ENCODE measurements around the gene ANKRD10. TPM values are rescaled to one million over a fixed set of nuclear protein-coding genes. Genes with fewer than 3 reads are reported as not detected.

ANKRD10 gene
- total RNA-seq, 1 donor from 2014 or later: 112 TPM

GRCh38 chr13:110860983-110861382 is 53.9 kb downstream of the ANKRD10 start:
- TF ChIP-seq, protein P1, sequence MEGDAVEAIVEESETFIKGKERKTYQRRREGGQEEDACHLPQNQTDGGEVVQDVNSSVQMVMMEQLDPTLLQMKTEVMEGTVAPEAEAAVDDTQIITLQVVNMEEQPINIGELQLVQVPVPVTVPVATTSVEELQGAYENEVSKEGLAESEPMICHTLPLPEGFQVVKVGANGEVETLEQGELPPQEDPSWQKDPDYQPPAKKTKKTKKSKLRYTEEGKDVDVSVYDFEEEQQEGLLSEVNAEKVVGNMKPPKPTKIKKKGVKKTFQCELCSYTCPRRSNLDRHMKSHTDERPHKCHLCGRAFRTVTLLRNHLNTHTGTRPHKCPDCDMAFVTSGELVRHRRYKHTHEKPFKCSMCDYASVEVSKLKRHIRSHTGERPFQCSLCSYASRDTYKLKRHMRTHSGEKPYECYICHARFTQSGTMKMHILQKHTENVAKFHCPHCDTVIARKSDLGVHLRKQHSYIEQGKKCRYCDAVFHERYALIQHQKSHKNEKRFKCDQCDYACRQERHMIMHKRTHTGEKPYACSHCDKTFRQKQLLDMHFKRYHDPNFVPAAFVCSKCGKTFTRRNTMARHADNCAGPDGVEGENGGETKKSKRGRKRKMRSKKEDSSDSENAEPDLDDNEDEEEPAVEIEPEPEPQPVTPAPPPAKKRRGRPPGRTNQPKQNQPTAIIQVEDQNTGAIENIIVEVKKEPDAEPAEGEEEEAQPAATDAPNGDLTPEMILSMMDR (IDR thresholded peaks at IDR 0.05): no peak
- no peak overlapping the region for H3K27ac Mint-ChIP-seq (ENCODE audit: unreplicated experiment)
- DNase-seq (ENCODE audit: low spot score): no peak
- H3K27me3 Mint-ChIP-seq (ENCODE audit: low read depth): no peaks in the 10 kb centered on the region
- no peak overlapping the region for H3K4me3 Mint-ChIP-seq (ENCODE audit: unreplicated experiment)
- H3K36me3 Mint-ChIP-seq (ENCODE audit: low read depth): peaks cover 4% of the 10 kb centered on the region
- H3K4me1 Mint-ChIP-seq (ENCODE audit: low read depth): peaks cover 2% of the 10 kb centered on the region
- peaks cover 11% of the 10 kb centered on the region for H3K9me3 Mint-ChIP-seq (ENCODE audit: low read depth)

DNA sequence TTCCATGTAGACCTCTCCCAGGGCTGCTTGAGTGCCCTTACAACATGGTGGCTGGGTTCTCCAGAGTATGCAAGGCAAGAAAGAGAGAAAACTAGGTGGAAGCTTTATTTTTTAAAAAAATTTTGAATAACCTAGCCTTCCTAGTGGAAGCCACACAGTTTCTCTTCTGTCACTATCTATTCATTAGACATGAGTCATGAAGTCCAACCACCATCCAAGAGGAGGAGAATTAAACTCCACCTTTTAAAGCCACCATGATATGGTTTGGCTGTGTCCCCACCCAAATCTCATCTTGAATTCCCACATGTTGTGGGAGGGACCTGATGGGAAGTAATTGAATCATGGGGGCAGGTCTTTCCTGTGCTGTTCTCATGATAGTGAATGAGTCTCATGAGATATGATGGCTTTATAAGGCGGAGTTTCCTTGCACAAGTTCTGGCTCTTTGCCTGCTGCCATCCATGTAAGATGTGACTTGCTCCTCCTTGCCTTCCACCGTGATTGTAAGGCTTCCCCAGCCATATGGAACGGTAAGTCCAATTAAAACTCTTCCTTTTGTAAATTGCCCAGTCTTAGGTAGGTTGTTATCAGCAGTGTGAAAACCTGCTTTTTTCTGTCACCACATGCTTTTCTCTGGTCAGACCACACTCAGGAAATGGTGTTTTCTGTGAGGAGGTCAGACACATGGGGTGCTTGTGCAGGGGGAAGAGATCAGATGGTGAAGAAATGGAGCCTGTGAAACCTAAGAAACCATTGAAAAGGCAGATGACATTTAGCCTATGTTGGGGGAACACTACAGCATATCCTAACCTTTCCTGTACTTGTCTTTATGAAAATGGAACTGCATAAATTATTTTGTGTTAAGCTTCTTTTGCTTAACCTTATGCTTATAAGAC is 57.7 kb downstream of the ANKRD10 start:
- H3K27ac Mint-ChIP-seq (ENCODE audit: unreplicated experiment): no peak overlapping the region
- peaks cover 11% of the 10 kb centered on the region for H3K9me3 Mint-ChIP-seq (ENCODE audit: low read depth)
- peaks cover 4% of the 10 kb centered on the region for H3K36me3 Mint-ChIP-seq (ENCODE audit: low read depth)
- TF ChIP-seq, protein P1 (IDR thresholded peaks at IDR 0.05): no peak
- H3K4me1 Mint-ChIP-seq (ENCODE audit: low read depth): peaks cover 3% of the 10 kb centered on the region
- no peak overlapping the region for H3K4me3 Mint-ChIP-seq (ENCODE audit: unreplicated experiment)
- DNase-seq (ENCODE audit: low spot score): no peak
- no peaks in the 10 kb centered on the region for H3K27me3 Mint-ChIP-seq (ENCODE audit: low read depth)

- TF ChIP-seq, protein P1 (IDR thresholded peaks at IDR 0.05): no peak
- Mint-ChIP-seq H3K4me1 (ENCODE audit: low read depth) (peaks cover 3% of the 10 kb centered on the region), H3K27me3 (ENCODE audit: low read depth) (peaks cover 1% of the 10 kb centered on the region), H3K9me3 (ENCODE audit: low read depth) (peaks cover 11% of the 10 kb centered on the region), H3K4me3 (ENCODE audit: unreplicated experiment) (no peak overlapping the region), H3K36me3 (ENCODE audit: low read depth) (peaks cover 4% of the 10 kb centered on the region), H3K27ac (ENCODE audit: unreplicated experiment) (no peak overlapping the region)
- DNase-seq (ENCODE audit: low spot score): no peak
Measured at GRCh38 chr13:110855363-110855762, 59.5 kb downstream of the ANKRD10 start.

- no peak overlapping the region for H3K4me3 Mint-ChIP-seq (ENCODE audit: unreplicated experiment)
- peaks cover 4% of the 10 kb centered on the region for H3K36me3 Mint-ChIP-seq (ENCODE audit: low read depth)
- no peak for DNase-seq (ENCODE audit: low spot score)
- H3K9me3 Mint-ChIP-seq (ENCODE audit: low read depth): peaks cover 11% of the 10 kb centered on the region
- H3K27ac Mint-ChIP-seq (ENCODE audit: unreplicated experiment): no peak overlapping the region
- H3K4me1 Mint-ChIP-seq (ENCODE audit: low read depth): peaks cover 3% of the 10 kb centered on the region
- H3K27me3 Mint-ChIP-seq (ENCODE audit: low read depth): peaks cover 1% of the 10 kb centered on the region
- TF ChIP-seq, protein P1 (IDR thresholded peaks at IDR 0.05): no peak
Measured at GRCh38 chr13:110854866-110855265, 60.0 kb downstream of the ANKRD10 start.

DNA sequence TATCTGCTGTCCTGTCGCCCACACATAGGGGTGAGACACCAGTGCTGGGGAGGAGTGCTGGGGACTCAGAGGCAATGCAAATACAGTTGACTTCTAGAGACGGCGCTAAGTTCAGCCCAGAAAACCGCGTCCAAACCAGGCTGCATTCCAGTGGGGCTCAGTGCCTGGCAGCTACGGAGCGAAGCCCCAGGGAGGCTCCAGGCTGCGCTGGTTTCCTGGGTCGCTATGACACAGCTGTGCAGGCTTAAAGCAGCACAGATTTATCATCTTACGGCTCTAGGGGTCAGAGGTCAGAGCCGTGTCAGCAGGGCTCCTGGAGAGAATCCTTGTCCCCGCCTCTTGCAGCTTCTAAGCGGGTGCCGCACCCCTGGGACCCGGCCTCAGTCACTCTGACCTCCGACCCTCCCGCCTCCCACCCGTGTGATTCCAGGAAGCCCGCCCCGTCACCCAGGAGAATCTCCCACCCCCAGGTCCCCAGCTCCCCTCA is 61.6 kb downstream of the ANKRD10 start:
- Mint-ChIP-seq H3K27ac (ENCODE audit: unreplicated experiment) (no peak overlapping the region), H3K9me3 (ENCODE audit: low read depth) (peaks cover 11% of the 10 kb centered on the region), H3K36me3 (ENCODE audit: low read depth) (peaks cover 4% of the 10 kb centered on the region), H3K4me3 (ENCODE audit: unreplicated experiment) (no peak overlapping the region), H3K4me1 (ENCODE audit: low read depth) (peaks cover 7% of the 10 kb centered on the region), H3K27me3 (ENCODE audit: low read depth) (peaks cover 1% of the 10 kb centered on the region)
- TF ChIP-seq, protein P1 (IDR thresholded peaks at IDR 0.05): no peak
- no peak for DNase-seq (ENCODE audit: low spot score)

All from chondrocyte (in vitro differentiated cells).